Hematopoietic multipotent progenitor cell treated with erythropoietin and hydrocortisone succinate and interleukin-3 and kit ligand, for 6 days (in vitro differentiated cells): Measurements from ENCODE around the gene LIG3.
"Not testable (repeated sequence)": the region's sequence is repeated elsewhere in the genome, so short reads cannot be mapped to it uniquely, and the experiment has no call there.

Source experiments
- DNase-seq: peaks from one replicate; pipeline ENCODE4 v3.0.0-alpha.2; 2015

LIG3 gene

GRCh38 chr17:34980353-34980680 is at the start of gene LIG3:
Gene LIG3, plus strand, starts transcription at chr17:34980512. Its CDS starts 2,494 bp downstream, at chr17:34983006.
- peak; percentile 96 for DNase-seq

GRCh38 chr17:34950780-34951179 is 29.5 kb upstream of the LIG3 start:
- not testable (repeated sequence) for DNase-seq

- no peak for DNase-seq
Measured at GRCh38 chr17:34958438-34958837, 21.9 kb upstream of the LIG3 start.

GRCh38 chr17:34961093-34961911 is 19.0 kb upstream of the LIG3 start, which contains the start of the genes CCT6B and ZNF830:
Gene CCT6B, minus strand, starts transcription at chr17:34961460. Its CDS starts 67 bp downstream, at chr17:34961393.
Gene ZNF830, plus strand, starts transcription at chr17:34961540. Its CDS starts 27 bp downstream, at chr17:34961567.
- DNase-seq = peak; percentile 99

GRCh38 chr17:34974179-34974578 is 6.1 kb upstream of the LIG3 start:
- no peak for DNase-seq

GRCh38 chr17:34974794-34975785 is 5.2 kb upstream of the LIG3 start:
- DNase-seq = no peak

- no peak for DNase-seq
Measured at GRCh38 chr17:34979153-34979552, 1.2 kb upstream of the LIG3 start.

GRCh38 chr17:34979650-34980352 is 511 bp upstream of the LIG3 start:
- peak; percentile 24 for DNase-seq

GRCh38 chr17:34980681-34981537 is 597 bp downstream of the LIG3 start:
- peak; percentile 91 for DNase-seq

GRCh38 chr17:34981538-34982241 is 1.4 kb downstream of the LIG3 start:
- DNase-seq = peak; percentile 87

- no peak for DNase-seq
Measured at GRCh38 chr17:34987232-34987631, 6.9 kb downstream of the LIG3 start.

GRCh38 chr17:34988644-34989043 is 8.3 kb downstream of the LIG3 start:
- DNase-seq = peak; percentile 78

GRCh38 chr17:34989473-34989872 is 9.2 kb downstream of the LIG3 start:
- no peak for DNase-seq

- DNase-seq = peak; percentile 69
Measured at GRCh38 chr17:34990921-34991365, 10.6 kb downstream of the LIG3 start.

- no peak for DNase-seq
Measured at GRCh38 chr17:34991606-34992005, 11.3 kb downstream of the LIG3 start.

GRCh38 chr17:34993031-34993430 is 12.7 kb downstream of the LIG3 start:
- no peak for DNase-seq

GRCh38 chr17:34996422-34997285 is 16.3 kb downstream of the LIG3 start:
- no peak for DNase-seq

- no peak for DNase-seq
Measured at GRCh38 chr17:34997355-34997862, 17.1 kb downstream of the LIG3 start.

GRCh38 chr17:34998205-34998604 is 17.9 kb downstream of the LIG3 start:
- DNase-seq = peak; percentile 86

GRCh38 chr17:34999456-34999855 is 19.1 kb downstream of the LIG3 start:
- no peak for DNase-seq
